A204.1 (cell line): ENCODE data around the gene SLC25A47.
"Not testable (repeated sequence)": the region's sequence is repeated elsewhere in the genome, so short reads cannot be mapped to it uniquely, and the experiment has no call there.

Experiments
- FAIRE-seq: peaks from 2 replicates; lab custom pipeline; 2012; peaks lifted over from hg19 to GRCh38; lab: Jason Lieb, UNC

The SLC25A47 gene

GRCh38 chr14:100327128-100327527 lies 4.0 kb downstream of the SLC25A47 start:
- FAIRE-seq: no peak

- FAIRE-seq: no peak
These were observed 5.5 kb downstream of the SLC25A47 start for GRCh38 chr14:100328495-100329163.

GRCh38 chr14:100329233-100330006 lies 6.3 kb downstream of the SLC25A47 start:
- FAIRE-seq: no peak

GRCh38 chr14:100330007-100330344 lies 6.8 kb downstream of the SLC25A47 start:
- FAIRE-seq: no peak

- no peak for FAIRE-seq
These were observed 7.3 kb downstream of the SLC25A47 start for GRCh38 chr14:100330388-100330931.

GRCh38 chr14:100332071-100332639 lies 9.0 kb downstream of the SLC25A47 start:
- FAIRE-seq: no peak

- no peak for FAIRE-seq
These were observed 9.7 kb downstream of the SLC25A47 start for GRCh38 chr14:100332797-100333196.

- no peak for FAIRE-seq
These were observed 10.2 kb downstream of the SLC25A47 start for GRCh38 chr14:100333311-100333710.

- FAIRE-seq: no peak
These were observed 10.7 kb downstream of the SLC25A47 start for GRCh38 chr14:100333827-100334226.

GRCh38 chr14:100334904-100335303 lies 11.8 kb downstream of the SLC25A47 start:
- FAIRE-seq: no peak

GRCh38 chr14:100336618-100337530 lies 13.7 kb downstream of the SLC25A47 start:
- no peak for FAIRE-seq

- FAIRE-seq: no peak
These were observed 16.8 kb downstream of the SLC25A47 start for GRCh38 chr14:100339766-100340422.

GRCh38 chr14:100340423-100340813 lies 17.3 kb downstream of the SLC25A47 start:
- no peak for FAIRE-seq

GRCh38 chr14:100341301-100342031 lies 18.3 kb downstream of the SLC25A47 start:
- no peak for FAIRE-seq

- no peak for FAIRE-seq
These were observed 19.1 kb downstream of the SLC25A47 start for GRCh38 chr14:100342195-100342594.

- not testable (repeated sequence) for FAIRE-seq
These were observed 19.7 kb downstream of the SLC25A47 start for GRCh38 chr14:100342826-100343225.

GRCh38 chr14:100344657-100345056 lies 21.5 kb downstream of the SLC25A47 start:
- not testable (repeated sequence) for FAIRE-seq

GRCh38 chr14:100345711-100346110 lies 22.6 kb downstream of the SLC25A47 start:
- no peak for FAIRE-seq

- no peak for FAIRE-seq
These were observed 23.4 kb downstream of the SLC25A47 start for GRCh38 chr14:100346306-100347091.

- no peak for FAIRE-seq
These were observed 25.2 kb downstream of the SLC25A47 start for GRCh38 chr14:100348253-100348729.
